Fibroblast of the aortic adventitia (primary cell): ENCODE results near the gene DCP2. TPM values are rescaled to one million over a fixed set of nuclear protein-coding genes. Genes with fewer than 3 reads are reported as not detected.

Source experiments
- DNase-seq: peaks from one replicate; pipeline ENCODE4 v3.0.0-alpha.2; 2010; ENCODE audit warnings: low read depth
- H3K4me3 ChIP-seq: 2 replicates; pipeline ENCODE4 v1.5.1; 2011; ENCODE audit warnings: low read depth, mild to moderate bottlenecking, control low read depth, low read length, moderate library complexity
- CTCF ChIP-seq: IDR thresholded peaks from 2 replicates; pipeline ENCODE4 v1.5.1; 2011; ENCODE audit warnings: mild to moderate bottlenecking, low read length, control low read depth, inconsistent platforms; ENCODE audit not compliant: insufficient read depth
- total RNA-seq: library from RNA; depleted of rRNA; stranded (reverse); fragments of >200 nt; gene quantifications from 2 replicates; pipeline ENCODE4 v1.2.3, GENCODE V29; 2012; ENCODE audit warnings: low replicate concordance

Gene DCP2
- total RNA-seq, 1 donor = 34.4 TPM

GRCh38 chr5:112995764-112996618 is 19.4 kb downstream of the DCP2 start:
- peak; percentile 86 for TF ChIP-seq CTCF
- no peak overlapping the region for H3K4me3 ChIP-seq
- DNase-seq = peak; percentile 82

GRCh38 chr5:112996830-112997374 is 20.3 kb downstream of the DCP2 start:
- DNase-seq = peak; percentile 25
- no peak for TF ChIP-seq CTCF
- no peak overlapping the region for H3K4me3 ChIP-seq

- no peak for TF ChIP-seq CTCF
- DNase-seq = no peak
- H3K4me3 ChIP-seq = no peak overlapping the region
These were observed 21.7 kb downstream of the DCP2 start for GRCh38 chr5:112998296-112998695.

GRCh38 chr5:113000466-113000865 is 23.9 kb downstream of the DCP2 start:
- no peak for DNase-seq
- TF ChIP-seq CTCF = no peak
- no peak overlapping the region for H3K4me3 ChIP-seq

GRCh38 chr5:113002423-113002822 is 25.8 kb downstream of the DCP2 start:
- H3K4me3 ChIP-seq = no peak overlapping the region
- no peak for DNase-seq
- no peak for TF ChIP-seq CTCF

GRCh38 chr5:113003763-113004162 is 27.2 kb downstream of the DCP2 start:
- no peak for DNase-seq
- TF ChIP-seq CTCF = no peak
- no peak overlapping the region for H3K4me3 ChIP-seq
